OCI-LY7 (cell line): ENCODE results near the gene ZFR. TPM values are rescaled to one million over a fixed set of nuclear protein-coding genes. Genes with fewer than 3 reads are reported as not detected.
"Not testable (repeated sequence)": the region's sequence is repeated elsewhere in the genome, so short reads cannot be mapped to it uniquely, and the experiment has no call there.

Experiments
- BruUV-seq: library from RNA; stranded (reverse); fragments of 400-500 nt; replicated peaks from 2 replicates; lab custom pipeline; 2021; lab: Mats Ljungman, UMichigan
- CTCF ChIA-PET: fragments of 300-600 bp; sonication (Branson Sonifier 250); formaldehyde crosslinking; loops from one replicate; lab custom pipeline; 2022; ENCODE audit warnings: antibody characterized with exemption; ENCODE audit not compliant: unreplicated experiment; lab: Charles Lee
- POLR2A ChIA-PET: fragments of 300-600 bp; sonication (Branson Sonifier 250); formaldehyde crosslinking; loops from one replicate; lab custom pipeline; 2022; ENCODE audit warnings: antibody characterized with exemption; lab: Charles Lee
- DNase-seq: peaks from one replicate; pipeline ENCODE4 v3.0.0-alpha.2; 2015; ENCODE audit warnings: low spot score
- H2AFZ ChIP-seq: fragments of 200-600 bp; sonication (generic), shearing (Covaris generic); 2 replicates; pipeline ENCODE4 v1.6.1; 2014; ENCODE audit warnings: mild to moderate bottlenecking, antibody characterized with exemption, low read length, moderate library complexity
- H3K27ac ChIP-seq: fragments of 200-600 bp; sonication (generic); 2 replicates; pipeline ENCODE4 v1.5.1; 2014; ENCODE audit warnings: mixed run types, low read depth, mild to moderate bottlenecking, moderate library complexity, low read length, inconsistent platforms; ENCODE audit not compliant: poor library complexity, severe bottlenecking
- H3K36me3 ChIP-seq: fragments of 200-600 bp; sonication (generic); 2 replicates; pipeline ENCODE4 v1.6.1; 2014; ENCODE audit warnings: mild to moderate bottlenecking, antibody characterized with exemption, low read length, moderate library complexity, mixed read lengths; ENCODE audit not compliant: insufficient read depth
- H3K4me1 ChIP-seq: fragments of 200-600 bp; sonication (generic); 2 replicates; pipeline ENCODE4 v1.5.1; 2014; ENCODE audit warnings: mild to moderate bottlenecking, low read length; ENCODE audit not compliant: insufficient read depth, poor library complexity, severe bottlenecking
- H3K4me2 ChIP-seq: fragments of 200-600 bp; sonication (generic); 2 replicates; pipeline ENCODE4 v1.6.1; 2014; ENCODE audit warnings: mild to moderate bottlenecking, low read length
- H3K4me3 ChIP-seq: fragments of 200-600 bp; sonication (generic); 2 replicates; pipeline ENCODE4 v1.5.1; 2014; ENCODE audit warnings: mild to moderate bottlenecking, low read depth, low read length; ENCODE audit not compliant: poor library complexity, severe bottlenecking
- H3K79me2 ChIP-seq: fragments of 200-600 bp; sonication (generic); 2 replicates; pipeline ENCODE4 v1.6.1; 2016; ENCODE audit warnings: low read depth, mild to moderate bottlenecking, low read length, moderate library complexity, mixed read lengths; ENCODE audit not compliant: insufficient read depth
- H3K9me2 ChIP-seq: fragments of 200-600 bp; sonication (generic); 2 replicates; pipeline ENCODE4 v1.6.1; 2016; ENCODE audit warnings: mild to moderate bottlenecking, low read length, mixed read lengths; ENCODE audit not compliant: insufficient read depth
- H3K9me3 ChIP-seq: fragments of 200-600 bp; sonication (generic); 2 replicates; pipeline ENCODE4 v1.6.1; 2014; ENCODE audit warnings: mild to moderate bottlenecking, mixed run types, low read length, mixed read lengths
- H4K20me1 ChIP-seq: fragments of 200-600 bp; sonication (generic); 2 replicates; pipeline ENCODE4 v1.6.1; 2014; ENCODE audit warnings: mild to moderate bottlenecking, antibody characterized with exemption, low read length, moderate library complexity, mixed read lengths; ENCODE audit not compliant: insufficient read depth
- EZH2phosphoT487 ChIP-seq: fragments of 200-600 bp; sonication (generic); IDR thresholded peaks from 2 replicates; pipeline ENCODE4 v1.6.1; 2018; ENCODE audit warnings: low read depth, borderline replicate concordance, mild to moderate bottlenecking, mixed run types, antibody characterized with exemption, low read length, moderate library complexity, mixed read lengths
- intact Hi-C: fragments of 100-400 bp; cut with micrococcal nuclease; formaldehyde crosslinking; loops from one replicate; pipeline ENCODE4 v1.10.0; 2022; ENCODE audit not compliant: unreplicated experiment
- total RNA-seq, 2 experiments: library from RNA; depleted of rRNA in 1 of 2; stranded (reverse); fragments of >200 nt in 1 of 2; shearing (Covaris generic) in 1 of 2; gene quantifications; 2 replicates each; pipeline ENCODE4 v1.2.3, GENCODE V29; 2014 to 2022
- TF ChIP-seq, protein P1 (sequence below): fragments of 200-600 bp; sonication (generic); conservative IDR thresholded peaks from 2 replicates; pipeline ENCODE4 v1.5.1; 2014; ENCODE audit warnings: mild to moderate bottlenecking, antibody characterized with exemption, low read length, moderate library complexity, mixed read lengths

ZFR gene
- total RNA-seq, 2 experiments from 2014 or later = 54.8 to 63.4 TPM

DNA sequence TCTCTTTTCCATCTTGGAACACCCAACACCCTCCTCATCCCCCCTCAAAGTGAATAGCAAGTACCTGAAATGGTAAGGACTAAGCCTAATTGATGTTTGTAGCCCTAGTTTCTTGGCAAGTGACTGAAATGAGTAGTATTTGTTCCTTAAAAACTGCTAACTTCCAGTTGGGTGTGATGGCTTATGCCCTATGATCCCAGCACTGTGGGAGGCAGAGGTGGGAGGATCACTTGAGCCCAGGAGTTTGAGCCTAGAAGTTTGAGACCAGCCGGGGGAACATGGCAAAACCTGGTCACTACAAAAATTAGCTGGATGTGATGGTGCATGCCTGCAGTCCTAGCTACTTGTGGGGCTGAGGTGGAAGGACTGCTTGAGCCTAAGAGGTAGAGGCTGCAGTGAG lies 44.1 kb downstream of the ZFR start:
- ChIA-PET CTCF (no interaction called here), POLR2A (interaction anchor here (1.0 to 2.8 kb wide), 4 partner anchors 10 to 120 kb away, joined by 3 to 8 read pairs (median 5); no protein-coding TSS in a partner anchor)
- TF ChIP-seq EZH2phosphoT487 = no peak
- TF ChIP-seq, protein P1, sequence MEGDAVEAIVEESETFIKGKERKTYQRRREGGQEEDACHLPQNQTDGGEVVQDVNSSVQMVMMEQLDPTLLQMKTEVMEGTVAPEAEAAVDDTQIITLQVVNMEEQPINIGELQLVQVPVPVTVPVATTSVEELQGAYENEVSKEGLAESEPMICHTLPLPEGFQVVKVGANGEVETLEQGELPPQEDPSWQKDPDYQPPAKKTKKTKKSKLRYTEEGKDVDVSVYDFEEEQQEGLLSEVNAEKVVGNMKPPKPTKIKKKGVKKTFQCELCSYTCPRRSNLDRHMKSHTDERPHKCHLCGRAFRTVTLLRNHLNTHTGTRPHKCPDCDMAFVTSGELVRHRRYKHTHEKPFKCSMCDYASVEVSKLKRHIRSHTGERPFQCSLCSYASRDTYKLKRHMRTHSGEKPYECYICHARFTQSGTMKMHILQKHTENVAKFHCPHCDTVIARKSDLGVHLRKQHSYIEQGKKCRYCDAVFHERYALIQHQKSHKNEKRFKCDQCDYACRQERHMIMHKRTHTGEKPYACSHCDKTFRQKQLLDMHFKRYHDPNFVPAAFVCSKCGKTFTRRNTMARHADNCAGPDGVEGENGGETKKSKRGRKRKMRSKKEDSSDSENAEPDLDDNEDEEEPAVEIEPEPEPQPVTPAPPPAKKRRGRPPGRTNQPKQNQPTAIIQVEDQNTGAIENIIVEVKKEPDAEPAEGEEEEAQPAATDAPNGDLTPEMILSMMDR = no peak
- Histone ChIP-seq H3K4me2 (no peak overlapping the region), H4K20me1 (no peaks in the 10 kb centered on the region), H3K27ac (no peak overlapping the region), H3K4me1 (no peaks in the 10 kb centered on the region), H3K9me3 (no peaks in the 10 kb centered on the region), H2AFZ (no peak overlapping the region), H3K4me3 (no peak overlapping the region), H3K36me3 (peaks cover 98% of the 10 kb centered on the region), H3K9me2 (no peaks in the 10 kb centered on the region), H3K79me2 (no peaks in the 10 kb centered on the region)
- no TSS peak for BruUV-seq
- intact Hi-C loops = no loop called here
- DNase-seq = no peak

- H3K36me3 ChIP-seq = peaks cover 96% of the 10 kb centered on the region
- H3K9me3 ChIP-seq, intact Hi-C loops, DNase-seq, CTCF ChIA-PET, H3K79me2 ChIP-seq, H3K4me2 ChIP-seq, H2AFZ ChIP-seq, H3K4me3 ChIP-seq, BruUV-seq, H3K9me2 ChIP-seq, H3K27ac ChIP-seq, H4K20me1 ChIP-seq, H3K4me1 ChIP-seq: not testable (repeated sequence)
- POLR2A ChIA-PET = interaction anchor here (0.7 to 2.8 kb wide), 3 partner anchors 8 to 64 kb away, joined by 3 to 8 read pairs (median 3); no protein-coding TSS in a partner anchor
Observed at GRCh38 chr5:32398754-32399153, 45.8 kb downstream of the ZFR start.

- ChIA-PET POLR2A (interaction anchor here (0.9 kb wide), 1 partner anchor 15 kb away, joined by 4 read pairs; no protein-coding TSS in a partner anchor), CTCF (no interaction called here)
- Histone ChIP-seq H3K27ac (no peak overlapping the region), H3K4me2 (no peak overlapping the region), H3K36me3 (peaks cover 94% of the 10 kb centered on the region), H3K4me1 (no peaks in the 10 kb centered on the region), H3K9me2 (no peaks in the 10 kb centered on the region), H3K4me3 (no peak overlapping the region), H4K20me1 (no peaks in the 10 kb centered on the region), H3K9me3 (no peaks in the 10 kb centered on the region), H3K79me2 (no peaks in the 10 kb centered on the region), H2AFZ (no peak overlapping the region)
- no TSS peak for BruUV-seq
- TF ChIP-seq, protein P1 = no peak
- intact Hi-C loops = no loop called here
- DNase-seq = no peak
Observed at GRCh38 chr5:32394981-32395380, 49.6 kb downstream of the ZFR start.
